ENCODE data around the gene SLC25A23.
A peak's percentile ranks its signal among the peaks of the same experiment; 100 is the strongest.

Gene SLC25A23

GRCh38 chr19:6481541-6482342 lies 22.1 kb upstream of the SLC25A23 start, which contains the start of gene DENND1C:
DENND1C (minus strand) TSS chr19:6481787; CDS start chr19:6481695, 92 bp downstream.
- DNase-seq (ENCODE audit: low read depth): peak; percentile 88
- TF ChIP-seq MAX (IDR thresholded peaks at IDR 0.05; ENCODE audit: low read depth, low read length) (peak; percentile 54), CTCF (IDR thresholded peaks at IDR 0.05; ENCODE audit: low read depth, low read length) (peak; percentile 52), POLR2A (IDR thresholded peaks at IDR 0.05; ENCODE audit: extremely low read depth, insufficient read length) (peak; percentile 28), MYC (IDR thresholded peaks at IDR 0.05; ENCODE audit: low read depth, low read length) (peak; percentile 51; the same call in 1 of the 2 replicates)
- peak within 1 kb of the TSS; percentile 66 for H3K4me3 ChIP-seq (ENCODE audit: low read depth, low read length)

- peak; percentile 9 for DNase-seq (ENCODE audit: low read depth)
- H3K4me3 ChIP-seq (ENCODE audit: low read depth, low read length): peak overlapping the region; percentile 66
- TF ChIP-seq MAX (IDR thresholded peaks at IDR 0.05; ENCODE audit: low read depth, low read length) (no peak), CTCF (IDR thresholded peaks at IDR 0.05; ENCODE audit: low read depth, low read length) (no peak), MYC (IDR thresholded peaks at IDR 0.05; ENCODE audit: low read depth, low read length) (no peak), POLR2A (IDR thresholded peaks at IDR 0.05; ENCODE audit: extremely low read depth, insufficient read length) (no peak)
These were observed 21.3 kb upstream of the SLC25A23 start for GRCh38 chr19:6480848-6481415.

GRCh38 chr19:6479836-6480398 lies 20.3 kb upstream of the SLC25A23 start:
- H3K4me3 ChIP-seq (ENCODE audit: low read depth, low read length): no peak overlapping the region
- TF ChIP-seq MYC (IDR thresholded peaks at IDR 0.05; ENCODE audit: low read depth, low read length) (no peak), MAX (IDR thresholded peaks at IDR 0.05; ENCODE audit: low read depth, low read length) (no peak), POLR2A (IDR thresholded peaks at IDR 0.05; ENCODE audit: extremely low read depth, insufficient read length) (no peak), CTCF (IDR thresholded peaks at IDR 0.05; ENCODE audit: low read depth, low read length) (no peak)
- DNase-seq (ENCODE audit: low read depth): no peak

GRCh38 chr19:6478815-6479214 lies 19.2 kb upstream of the SLC25A23 start:
- TF ChIP-seq POLR2A (IDR thresholded peaks at IDR 0.05; ENCODE audit: extremely low read depth, insufficient read length) (no peak), MYC (IDR thresholded peaks at IDR 0.05; ENCODE audit: low read depth, low read length) (no peak), CTCF (IDR thresholded peaks at IDR 0.05; ENCODE audit: low read depth, low read length) (no peak), MAX (IDR thresholded peaks at IDR 0.05; ENCODE audit: low read depth, low read length) (no peak)
- DNase-seq (ENCODE audit: low read depth): no peak
- no peak overlapping the region for H3K4me3 ChIP-seq (ENCODE audit: low read depth, low read length)

- no peak for TF ChIP-seq MAX (IDR thresholded peaks at IDR 0.05; ENCODE audit: low read depth, low read length)
- TF ChIP-seq CTCF (IDR thresholded peaks at IDR 0.05; ENCODE audit: low read depth, low read length): no peak
- no peak for TF ChIP-seq MYC (IDR thresholded peaks at IDR 0.05; ENCODE audit: low read depth, low read length)
- no peak for TF ChIP-seq POLR2A (IDR thresholded peaks at IDR 0.05; ENCODE audit: extremely low read depth, insufficient read length)
- no peak for DNase-seq (ENCODE audit: low read depth)
- H3K4me3 ChIP-seq (ENCODE audit: low read depth, low read length): no peak overlapping the region
These were observed 17.4 kb upstream of the SLC25A23 start for GRCh38 chr19:6476896-6477431.
